Fibroblast of gingiva (primary cell): ENCODE measurements around the gene SPATS2L.
A peak's percentile ranks its signal among the peaks of the same experiment; 100 is the strongest.

Experiments used
- DNase-seq: peaks from one replicate; pipeline ENCODE4 v3.0.0-alpha.2; 2011; ENCODE audit warnings: low read depth

The SPATS2L gene

GRCh38 chr2:200351815-200352214, 45.3 kb downstream of the SPATS2L start:
- no peak for DNase-seq

GRCh38 chr2:200352636-200353035, 46.1 kb downstream of the SPATS2L start:
- peak; percentile 11 for DNase-seq

- peak; percentile 61 for DNase-seq
Measured at GRCh38 chr2:200353120-200353519, 46.6 kb downstream of the SPATS2L start.

GRCh38 chr2:200353874-200354273, 47.4 kb downstream of the SPATS2L start:
- DNase-seq, result no peak

- peak; percentile 67 for DNase-seq
Measured at GRCh38 chr2:200354833-200355751, 48.6 kb downstream of the SPATS2L start.

GRCh38 chr2:200356321-200356720, 49.8 kb downstream of the SPATS2L start:
- DNase-seq, result peak; percentile 63

GRCh38 chr2:200356857-200357384, 50.4 kb downstream of the SPATS2L start:
- DNase-seq, result peak; percentile 91

- peak; percentile 41 for DNase-seq
Measured at GRCh38 chr2:200357845-200358244, 51.4 kb downstream of the SPATS2L start.

- DNase-seq, result no peak
Measured at GRCh38 chr2:200359552-200359951, 53.1 kb downstream of the SPATS2L start.

GRCh38 chr2:200360364-200360763, 53.9 kb downstream of the SPATS2L start:
- DNase-seq, result no peak

- DNase-seq, result no peak
Measured at GRCh38 chr2:200362202-200362917, 55.9 kb downstream of the SPATS2L start.

- no peak for DNase-seq
Measured at GRCh38 chr2:200363279-200363678, 56.8 kb downstream of the SPATS2L start.

GRCh38 chr2:200364142-200364541, 57.6 kb downstream of the SPATS2L start:
- DNase-seq, result no peak

- no peak for DNase-seq
Measured at GRCh38 chr2:200364620-200365019, 58.1 kb downstream of the SPATS2L start.

- DNase-seq, result no peak
Measured at GRCh38 chr2:200365209-200365608, 58.7 kb downstream of the SPATS2L start.

- peak; percentile 31 for DNase-seq
Measured at GRCh38 chr2:200367155-200367554, 60.7 kb downstream of the SPATS2L start.

GRCh38 chr2:200369886-200370285, 63.4 kb downstream of the SPATS2L start:
- no peak for DNase-seq

- DNase-seq, result no peak
Measured at GRCh38 chr2:200373231-200373630, 66.7 kb downstream of the SPATS2L start.

GRCh38 chr2:200373973-200374416, 67.5 kb downstream of the SPATS2L start:
- no peak for DNase-seq

GRCh38 chr2:200376513-200377354, 70.2 kb downstream of the SPATS2L start:
- no peak for DNase-seq

- no peak for DNase-seq
Measured at GRCh38 chr2:200377355-200378336, 71.2 kb downstream of the SPATS2L start.
